ENCODE results near the gene MCOLN2. TPM values are rescaled to one million over a fixed set of nuclear protein-coding genes. Genes with fewer than 3 reads are reported as not detected.
"Not testable (repeated sequence)": the region's sequence is repeated elsewhere in the genome, so short reads cannot be mapped to it uniquely, and the experiment has no call there.

The MCOLN2 gene
- total RNA-seq, 1 donor from 2014 or later, result 0.48 TPM

DNA sequence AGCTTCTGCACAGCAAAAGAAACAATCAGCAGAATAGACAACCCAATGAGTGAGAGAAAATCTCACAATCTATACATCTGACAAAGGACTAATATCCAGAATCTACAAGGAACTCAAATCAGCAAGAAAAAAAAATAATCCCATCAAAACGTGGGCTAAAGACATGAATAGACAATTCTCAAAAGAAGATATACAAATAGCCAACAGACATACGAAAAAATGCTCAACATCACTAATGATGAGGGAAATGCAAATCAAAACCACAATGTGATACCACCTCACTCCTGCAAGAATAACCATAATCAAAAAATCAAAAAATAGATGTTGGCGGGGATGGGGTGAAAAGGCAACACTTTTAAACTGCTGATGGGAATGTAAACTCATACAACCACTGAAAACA is 10.4 kb downstream of the MCOLN2 start:
- not testable (repeated sequence) for DNase-seq (ENCODE audit: low read depth)

DNA sequence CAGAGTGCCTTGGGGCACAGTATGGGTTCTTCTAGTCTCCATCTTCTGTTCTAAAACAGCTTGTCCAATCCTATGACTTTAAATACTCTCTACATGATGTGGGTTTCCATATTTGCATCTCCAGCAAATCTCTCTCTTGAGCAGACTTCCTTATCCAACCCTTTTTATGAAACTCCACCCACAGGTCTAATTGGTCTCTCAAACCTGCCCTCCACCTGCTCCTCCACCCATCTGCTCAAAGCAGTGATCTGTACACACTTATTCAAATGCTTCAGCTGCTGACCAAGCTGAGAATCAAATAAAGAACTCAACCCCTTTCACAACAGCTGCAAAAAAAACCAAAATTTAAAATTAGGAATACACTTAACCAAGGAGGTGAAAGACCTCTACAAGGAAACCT is 11.5 kb downstream of the MCOLN2 start:
- DNase-seq (ENCODE audit: low read depth), result peak; percentile 31

DNA sequence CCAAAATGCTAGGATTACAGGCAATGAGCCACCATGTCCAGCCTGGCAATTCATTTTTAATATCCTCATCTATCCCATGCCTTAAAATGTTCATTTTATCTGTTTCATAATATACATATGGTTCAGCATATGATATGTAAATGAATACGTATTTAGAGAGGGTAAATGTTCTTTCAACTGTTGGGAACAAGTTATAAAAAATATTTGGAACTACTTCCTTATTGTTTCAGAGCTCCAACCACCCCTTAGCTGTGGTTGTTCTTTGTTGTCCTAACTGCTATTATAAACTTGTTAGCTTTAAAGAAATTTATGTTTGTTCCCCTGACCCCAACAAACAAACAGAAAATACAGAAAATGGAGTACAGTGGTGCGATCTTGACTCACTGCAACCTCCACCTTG is 14.5 kb downstream of the MCOLN2 start:
- no peak for DNase-seq (ENCODE audit: low read depth)

DNA sequence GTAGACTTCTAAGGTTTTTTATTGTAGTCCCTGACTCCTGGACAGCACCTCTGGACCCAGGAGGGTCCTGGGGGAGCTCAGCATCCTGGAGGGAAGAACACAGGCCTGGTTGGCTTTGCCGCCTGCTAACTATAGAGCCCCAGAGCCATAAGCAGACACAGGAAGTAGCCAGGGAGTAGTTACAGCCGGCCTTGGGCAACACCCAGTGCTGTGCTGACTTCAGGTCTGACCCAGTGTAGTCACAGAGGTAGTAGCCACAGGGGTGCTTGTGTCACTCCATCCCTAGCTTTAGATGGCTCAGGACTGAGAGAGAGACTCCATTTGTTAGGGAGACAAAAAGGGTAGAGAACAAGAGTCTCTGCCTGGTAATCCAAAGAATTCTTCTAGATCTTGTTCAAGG is 21.9 kb downstream of the MCOLN2 start:
- DNase-seq (ENCODE audit: low read depth), result no peak

DNA sequence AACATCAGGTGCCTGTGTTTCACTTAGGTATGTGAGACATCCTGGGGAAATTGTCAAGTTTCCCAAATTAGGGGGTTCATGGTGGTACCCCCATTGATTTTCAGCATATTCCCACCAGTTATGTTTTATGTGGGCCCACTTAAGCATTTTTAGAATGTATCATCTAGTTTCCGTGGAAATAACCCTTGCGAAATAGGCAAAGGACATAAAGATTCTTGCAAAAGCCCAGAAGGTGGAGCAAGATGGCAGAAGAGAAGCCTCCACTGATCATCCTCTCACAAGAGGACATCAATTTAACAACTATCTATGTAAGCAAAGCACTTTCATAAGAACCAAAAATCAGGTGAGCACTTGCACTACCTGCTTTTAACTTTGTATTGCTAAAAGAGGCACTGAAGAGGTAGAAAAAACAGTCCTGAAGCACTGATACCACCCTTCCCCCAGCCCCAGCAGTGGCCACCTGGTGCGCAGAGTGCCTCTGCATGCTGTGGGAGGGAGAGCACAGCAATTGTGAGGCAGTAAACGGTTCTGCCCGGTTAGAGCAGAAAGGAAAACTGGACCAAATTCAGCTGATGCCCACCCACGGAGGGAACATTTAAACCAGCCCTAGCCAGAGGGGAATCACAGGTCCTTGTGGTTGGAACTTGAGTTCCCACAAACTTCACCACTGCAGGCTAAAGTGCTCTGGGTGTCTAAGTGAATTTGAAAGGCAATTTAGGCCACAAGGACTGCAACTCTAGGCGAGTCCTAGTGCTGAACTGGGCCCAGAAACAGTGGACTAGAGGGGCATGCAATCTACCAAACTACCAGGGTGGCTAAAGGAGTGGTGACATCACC is 23.2 kb downstream of the MCOLN2 start:
- DNase-seq (ENCODE audit: low read depth), result peak; percentile 13

DNA sequence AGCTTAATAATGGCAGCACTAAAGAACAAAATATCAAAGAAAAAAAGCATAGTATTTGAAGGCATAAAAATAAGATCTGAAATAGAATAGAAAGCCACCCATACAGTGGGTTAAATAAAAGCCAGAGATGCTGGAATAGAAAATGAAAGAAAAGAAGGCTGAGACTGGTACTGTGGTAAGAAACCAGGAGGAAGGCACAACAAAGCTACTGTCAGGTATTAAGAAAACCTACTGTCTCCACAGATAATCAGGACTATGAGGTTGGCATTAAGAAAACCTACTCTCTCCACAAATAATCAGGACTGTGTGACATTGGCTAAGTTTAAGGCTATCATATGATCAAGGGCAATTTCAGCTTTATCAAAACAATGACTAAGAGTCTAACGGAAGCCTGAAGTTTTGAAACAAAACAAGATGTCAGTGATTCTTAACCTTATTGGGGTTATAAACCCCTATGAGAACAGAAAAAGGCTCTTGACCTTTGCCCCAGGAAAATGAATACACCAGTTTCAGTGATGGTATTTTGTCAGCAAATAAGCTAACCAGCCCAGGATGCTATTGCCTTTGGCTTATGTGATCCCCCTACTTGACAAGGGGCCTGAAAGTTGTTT is 24.4 kb downstream of the MCOLN2 start:
- DNase-seq (ENCODE audit: low read depth), result peak; percentile 3

DNA sequence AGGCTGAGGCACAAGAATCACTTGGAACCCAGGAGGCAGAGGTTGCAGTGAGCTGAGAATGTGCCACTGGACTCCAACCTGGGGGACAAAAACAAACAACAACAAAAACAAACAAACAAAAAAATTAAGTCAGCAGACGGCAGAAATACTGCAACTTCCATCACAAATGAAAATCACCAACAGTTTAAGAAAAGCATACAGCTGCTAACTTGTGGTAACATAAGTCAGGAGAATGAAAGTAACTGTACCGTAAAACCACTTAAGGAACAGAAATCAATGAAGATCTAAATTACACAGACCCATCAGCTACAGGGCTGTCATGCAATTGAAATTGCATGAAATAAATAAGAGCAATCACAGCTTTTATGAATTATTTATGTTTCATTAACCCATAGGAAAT is 25.0 kb downstream of the MCOLN2 start:
- no peak for DNase-seq (ENCODE audit: low read depth)

DNA sequence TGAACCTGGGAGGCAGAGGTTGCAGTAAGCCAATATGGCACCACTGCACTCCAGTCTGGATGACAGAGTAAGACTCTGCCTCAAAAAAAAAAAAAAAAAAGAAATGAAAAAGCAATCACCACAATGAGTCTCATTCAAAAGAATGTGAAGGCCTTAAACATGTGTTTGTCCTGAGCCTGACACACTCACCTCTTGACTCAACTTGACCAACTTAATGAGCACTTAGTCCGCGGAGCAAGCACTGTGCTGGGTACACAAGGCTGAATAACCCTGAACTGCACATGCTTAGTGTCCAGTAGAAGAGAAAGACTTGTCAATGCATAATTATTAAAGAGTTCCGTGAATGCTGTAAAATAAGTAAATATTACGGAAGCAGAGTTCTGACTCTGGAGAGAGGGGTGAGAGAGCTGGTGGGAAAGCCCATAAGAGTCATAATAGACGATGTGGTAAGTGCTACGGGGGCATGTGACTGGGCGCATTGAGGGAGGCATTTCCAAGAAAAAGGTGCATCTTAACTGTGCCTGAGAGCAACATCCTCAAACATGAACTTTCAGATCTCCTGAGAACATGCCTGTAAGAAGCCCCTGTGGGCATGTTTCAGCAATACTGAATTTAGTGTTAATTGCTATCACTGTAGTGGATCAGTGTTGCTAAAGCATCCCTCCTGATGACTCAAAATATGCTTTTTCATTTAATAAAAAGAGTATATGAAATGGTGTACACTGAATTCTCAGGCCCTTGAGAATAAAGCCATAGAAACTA is 27.2 kb downstream of the MCOLN2 start:
- no peak for DNase-seq (ENCODE audit: low read depth)

DNA sequence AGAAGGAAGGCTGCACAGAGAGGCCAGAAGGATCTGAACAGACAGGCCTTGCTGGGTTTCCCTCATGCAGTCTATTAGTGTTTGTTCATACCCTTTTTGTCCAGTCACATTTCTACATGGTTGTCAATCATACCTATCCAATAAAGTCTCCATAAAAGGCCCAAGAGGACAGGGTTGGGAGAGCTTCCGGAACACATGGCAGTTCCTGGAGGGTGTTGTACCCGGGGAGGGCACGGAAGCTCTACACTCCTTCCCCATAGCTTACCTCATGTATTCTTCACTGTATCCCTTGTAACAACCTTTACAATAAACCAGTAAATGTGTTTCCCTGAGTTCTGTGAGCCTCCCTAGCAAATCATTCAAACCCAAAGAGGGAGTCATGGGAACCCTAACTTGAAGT is 28.0 kb downstream of the MCOLN2 start:
- no peak for DNase-seq (ENCODE audit: low read depth)

DNA sequence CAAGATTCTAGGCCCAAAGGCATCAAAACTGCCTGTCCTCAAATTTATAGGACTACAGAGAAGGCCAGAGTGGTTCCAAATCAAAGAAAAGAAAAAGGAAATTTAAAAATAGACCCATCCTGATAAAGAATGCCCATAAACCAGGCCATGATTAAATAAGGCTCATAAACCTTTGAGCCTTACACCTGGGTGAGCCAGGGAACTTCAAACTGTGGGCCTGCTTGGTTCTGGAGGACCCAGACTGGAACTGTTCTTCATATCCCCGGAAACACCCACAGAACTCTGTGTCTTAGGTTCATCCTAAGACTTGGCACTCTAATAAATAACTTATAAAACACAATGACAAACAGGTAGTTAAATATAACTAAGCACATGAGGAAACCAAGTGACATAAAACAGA is 28.8 kb downstream of the MCOLN2 start:
- no peak for DNase-seq (ENCODE audit: low read depth)

DNA sequence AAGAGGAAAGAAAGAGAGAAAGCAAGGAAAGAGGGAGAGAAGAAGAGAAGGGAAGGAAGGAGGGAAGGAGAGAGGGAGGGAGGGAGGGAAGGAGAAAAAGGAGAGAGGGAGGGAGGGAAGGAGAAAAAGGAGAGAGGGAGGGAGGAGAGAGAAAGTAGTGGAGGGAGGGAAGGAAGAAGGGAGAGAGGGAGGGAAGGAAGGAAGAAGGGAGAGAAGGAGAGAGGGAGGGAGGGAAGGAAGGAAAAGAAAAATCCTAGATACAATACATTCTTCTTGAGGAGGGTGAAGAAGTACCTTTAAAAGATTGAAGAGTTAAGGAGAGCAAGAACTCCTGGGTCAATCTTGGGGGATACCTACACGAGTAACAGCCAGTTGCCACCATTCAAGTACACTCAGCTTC is 29.2 kb downstream of the MCOLN2 start:
- DNase-seq (ENCODE audit: low read depth), result no peak

DNA sequence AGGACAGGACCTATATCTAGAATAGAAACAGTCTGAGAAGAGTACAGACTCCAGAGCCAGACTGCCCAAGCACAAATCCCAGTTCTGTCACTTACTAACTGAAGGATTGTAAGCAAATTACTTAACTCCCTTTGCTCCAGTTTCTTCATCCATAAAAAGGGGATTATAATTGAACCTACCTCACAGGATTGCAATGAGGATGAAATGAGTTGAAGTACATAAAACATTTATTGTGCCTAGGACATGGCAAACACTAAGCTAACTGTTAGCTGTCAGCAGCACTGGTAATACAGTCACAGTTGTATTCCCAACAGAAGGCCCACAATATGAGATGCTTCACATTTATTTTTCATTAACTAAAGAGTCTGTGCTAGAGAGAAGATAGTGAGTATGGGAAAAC is 33.9 kb downstream of the MCOLN2 start:
- DNase-seq (ENCODE audit: low read depth), result no peak

DNA sequence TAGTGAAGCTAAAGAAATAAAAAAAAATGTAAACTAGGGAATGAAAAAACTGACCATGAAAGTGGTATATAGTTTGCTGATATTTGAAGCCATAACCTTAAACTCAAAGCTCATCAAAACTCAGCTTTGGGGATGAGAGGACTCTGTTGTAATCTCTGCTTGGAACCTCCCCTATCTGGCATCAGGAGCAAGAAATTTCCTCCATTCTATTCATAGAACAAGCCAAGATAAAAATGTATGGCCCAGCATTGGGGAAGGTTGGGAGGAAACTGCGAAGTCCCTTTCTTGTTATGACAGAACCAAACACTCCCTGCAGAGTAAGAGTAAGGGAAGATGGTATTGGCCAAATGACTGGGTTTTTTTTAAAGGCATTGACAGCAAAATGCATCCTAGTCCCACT is 35.6 kb downstream of the MCOLN2 start:
- DNase-seq (ENCODE audit: low read depth), result no peak

DNA sequence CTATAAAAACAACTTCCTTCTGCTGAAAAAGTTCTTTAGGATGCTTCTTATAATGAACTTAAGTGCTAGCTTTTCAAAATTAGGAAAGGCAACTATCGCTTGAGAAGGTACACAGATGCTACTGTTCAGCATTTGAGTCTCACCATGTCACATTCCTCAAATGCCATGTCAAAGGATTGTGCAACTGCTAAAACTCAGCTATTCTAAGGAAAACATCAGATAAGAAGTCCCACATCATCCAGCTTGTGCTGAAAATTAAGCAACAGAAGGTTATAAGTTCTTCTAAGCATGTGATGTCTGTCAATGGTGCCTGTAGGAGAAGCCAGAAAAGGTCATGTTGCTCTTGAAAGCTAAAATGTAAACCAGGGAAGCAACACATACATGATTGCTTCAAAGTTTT is 36.5 kb downstream of the MCOLN2 start:
- peak; percentile 13 for DNase-seq (ENCODE audit: low read depth)

DNA sequence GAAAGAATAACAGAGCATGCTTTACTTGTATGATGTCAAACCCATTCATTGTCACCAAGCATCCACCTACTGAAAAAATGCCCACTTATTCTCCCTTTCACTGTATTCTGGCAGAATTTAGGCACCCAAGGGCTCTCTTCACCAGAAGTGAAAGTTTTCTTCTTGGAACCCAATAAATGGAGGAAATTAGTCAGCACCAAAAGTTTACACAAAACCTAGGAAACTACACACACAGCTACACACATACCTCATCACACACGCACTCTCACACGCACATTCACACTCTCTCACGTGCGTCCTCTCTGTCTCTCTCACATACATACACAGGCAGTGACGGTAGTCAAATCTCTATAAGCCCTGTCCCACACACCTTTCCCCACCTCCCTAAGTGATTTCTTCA is 37.6 kb downstream of the MCOLN2 start:
- DNase-seq (ENCODE audit: low read depth), result no peak

DNA sequence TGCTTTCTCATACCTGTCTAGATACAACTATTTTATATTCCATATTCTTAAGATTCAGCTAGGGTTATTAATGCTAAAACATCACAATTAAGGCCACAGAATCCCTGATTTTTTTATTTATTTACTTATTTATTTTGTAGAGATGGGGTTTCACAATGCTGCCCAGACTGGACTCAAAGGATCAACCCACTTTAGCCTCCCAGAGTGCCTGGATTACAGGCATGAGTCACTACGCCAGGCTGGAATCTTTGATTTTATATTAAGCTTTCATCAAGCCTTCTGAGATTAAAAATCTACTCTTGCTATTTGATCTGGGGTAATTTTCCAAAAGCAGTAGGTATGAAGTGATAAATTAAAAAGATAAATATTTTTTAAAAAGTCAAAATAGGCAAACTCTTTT is 38.9 kb downstream of the MCOLN2 start:
- DNase-seq (ENCODE audit: low read depth), result no peak

DNA sequence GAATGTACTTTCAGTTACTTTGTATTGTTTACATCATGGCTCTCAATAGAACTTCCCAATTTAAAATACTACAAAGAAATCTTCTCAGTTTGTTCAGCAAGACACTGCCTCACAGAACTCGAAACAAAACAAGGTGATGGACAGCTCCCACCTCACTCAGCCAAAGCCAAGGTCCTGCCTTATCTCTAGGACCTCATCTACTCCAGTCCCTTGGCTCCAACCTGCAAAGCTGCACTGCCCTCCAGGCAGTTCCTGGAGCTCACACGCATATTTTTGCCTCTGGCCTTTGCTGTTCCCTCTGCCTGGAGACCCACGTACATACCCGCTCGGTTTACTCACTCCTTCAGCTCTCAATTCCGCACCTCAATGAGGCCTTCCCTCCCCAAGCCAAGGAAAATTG is 40.3 kb downstream of the MCOLN2 start:
- no peak for DNase-seq (ENCODE audit: low read depth)

DNA sequence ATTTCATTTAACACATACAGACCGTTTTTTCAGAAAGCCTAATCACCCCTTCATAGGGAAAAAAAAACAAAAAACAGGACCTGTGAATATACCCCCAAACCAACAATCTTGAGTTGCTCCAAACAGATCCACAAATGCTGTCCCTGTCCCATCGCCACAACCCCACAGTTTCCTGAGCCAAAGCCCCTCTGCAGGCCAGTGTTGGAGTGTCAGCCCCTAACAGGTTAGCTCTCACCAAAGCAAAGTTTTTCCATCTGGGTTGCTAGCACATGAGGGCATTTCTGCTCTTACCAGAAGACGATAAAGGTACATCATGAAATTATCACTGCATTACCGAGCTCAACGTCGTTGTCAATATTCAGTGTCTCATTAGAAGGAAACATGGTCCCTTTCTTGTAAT is 40.8 kb downstream of the MCOLN2 start:
- DNase-seq (ENCODE audit: low read depth), result no peak

DNA sequence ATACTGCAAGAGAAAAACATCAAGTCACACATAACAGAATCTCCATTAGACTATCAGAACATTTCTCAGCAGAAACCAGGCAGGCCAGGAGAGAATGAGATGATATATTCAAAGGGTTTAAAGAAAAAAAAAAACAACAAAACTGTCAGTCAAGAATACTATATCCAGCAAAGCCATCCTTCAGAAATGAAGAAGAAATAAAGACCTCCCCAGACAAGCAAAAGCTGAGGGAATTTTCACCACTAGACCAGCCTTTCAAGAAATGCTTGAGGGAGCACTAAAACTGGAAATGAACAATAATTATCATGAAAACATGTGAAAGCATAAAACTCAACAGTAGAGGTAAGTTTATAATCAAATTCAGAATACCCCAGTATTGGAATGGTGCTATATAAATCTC is 47.2 kb downstream of the MCOLN2 start:
- no peak for DNase-seq (ENCODE audit: low read depth)

DNA sequence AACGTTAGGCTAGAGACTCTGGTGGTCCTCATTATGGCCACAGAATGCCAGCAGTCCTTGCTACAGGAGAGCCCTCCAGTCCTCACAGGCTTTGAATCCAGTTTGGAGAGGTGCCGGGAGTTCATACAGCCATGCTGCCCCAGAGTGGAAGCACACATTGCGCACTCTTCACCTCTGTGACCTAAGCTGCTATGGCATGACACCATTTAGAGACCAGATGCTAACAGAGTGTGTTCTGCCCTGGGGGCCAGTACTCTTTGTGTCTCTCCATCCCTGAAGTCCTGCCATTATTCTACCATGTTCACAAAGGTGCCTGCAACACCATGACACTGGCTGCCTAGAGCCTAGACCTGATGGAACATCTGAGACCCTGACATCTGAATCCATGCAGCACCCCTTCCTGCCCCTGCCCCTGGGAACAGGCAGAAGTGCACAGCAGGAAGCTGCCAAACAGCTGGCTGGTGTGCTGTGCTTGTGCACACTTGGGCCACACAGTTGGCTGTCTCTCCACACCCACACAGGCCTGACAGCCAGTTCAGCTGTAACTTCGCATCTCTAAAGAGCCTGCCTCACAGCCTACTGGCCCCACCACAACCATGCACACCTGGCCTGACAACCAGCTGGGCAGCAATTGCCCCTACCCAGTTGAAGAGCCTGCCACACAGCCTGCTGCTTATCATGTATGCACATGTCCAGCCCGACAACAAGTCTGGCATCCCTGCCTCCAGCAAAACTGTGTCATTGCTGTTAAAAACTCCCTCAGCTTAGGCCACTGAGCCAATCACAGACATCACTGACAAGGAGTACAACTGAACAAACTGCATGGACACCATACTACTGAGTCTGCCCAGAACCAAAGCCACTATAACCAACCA is 49.1 kb downstream of the MCOLN2 start:
- peak; percentile 12 for DNase-seq (ENCODE audit: low read depth)

DNA sequence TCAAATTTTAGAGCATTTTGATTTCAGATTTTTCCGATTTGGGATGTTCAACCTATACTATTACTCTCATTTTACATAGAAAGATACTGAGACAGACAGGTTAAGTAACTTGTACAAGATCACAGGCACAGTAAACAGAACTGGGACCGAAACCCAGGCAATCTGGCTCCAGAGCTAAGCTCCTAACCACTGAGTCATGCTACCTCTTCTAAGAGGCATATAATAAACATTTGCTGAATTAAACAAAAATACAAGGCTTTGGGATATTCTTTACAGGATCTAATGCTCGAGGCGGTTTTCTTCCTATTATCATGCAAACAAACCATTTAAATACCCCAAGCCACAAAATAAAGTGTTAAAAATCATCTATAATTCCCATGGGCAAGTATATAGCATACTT is 50.3 kb downstream of the MCOLN2 start:
- no peak for DNase-seq (ENCODE audit: low read depth)
